DOHH2 (cell line): ENCODE data around the gene CD79A.

Experiments used
- EZH2phosphoT487 ChIP-seq: fragments of 200-600 bp; sonication (generic); IDR thresholded peaks from 2 replicates; pipeline ENCODE4 v1.6.1; 2017; ENCODE audit warnings: borderline replicate concordance, mild to moderate bottlenecking, antibody characterized with exemption, low read length, moderate library complexity, mixed read lengths
- TF ChIP-seq, protein P1 (sequence below): fragments of 200-600 bp; sonication (generic); IDR thresholded peaks from one replicate; pipeline ENCODE4 v1.5.1; 2014; ENCODE audit warnings: antibody characterized with exemption, mild to moderate bottlenecking, low read depth, low read length; ENCODE audit not compliant: poor library complexity, severe bottlenecking

DNA sequence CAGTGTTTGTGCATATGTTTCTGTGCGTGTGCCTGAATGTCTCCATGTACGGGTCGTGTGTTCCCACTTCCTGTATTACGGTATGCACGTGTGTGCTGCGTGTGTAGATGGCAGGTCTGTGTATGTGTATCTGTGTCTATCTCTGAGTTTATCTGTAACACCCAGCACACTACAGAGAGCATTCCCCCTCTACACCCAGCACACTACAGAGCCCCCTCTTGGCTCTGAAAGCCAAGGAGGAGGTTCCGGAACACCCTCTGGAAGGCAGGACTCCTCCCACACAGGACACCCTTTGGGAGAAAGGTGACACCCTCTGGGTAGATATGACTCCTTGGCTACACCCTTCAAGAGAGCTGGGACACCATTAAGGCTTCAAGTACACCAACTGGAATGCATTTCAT lies 53.2 kb downstream of the CD79A start:
- TF ChIP-seq, protein P1, sequence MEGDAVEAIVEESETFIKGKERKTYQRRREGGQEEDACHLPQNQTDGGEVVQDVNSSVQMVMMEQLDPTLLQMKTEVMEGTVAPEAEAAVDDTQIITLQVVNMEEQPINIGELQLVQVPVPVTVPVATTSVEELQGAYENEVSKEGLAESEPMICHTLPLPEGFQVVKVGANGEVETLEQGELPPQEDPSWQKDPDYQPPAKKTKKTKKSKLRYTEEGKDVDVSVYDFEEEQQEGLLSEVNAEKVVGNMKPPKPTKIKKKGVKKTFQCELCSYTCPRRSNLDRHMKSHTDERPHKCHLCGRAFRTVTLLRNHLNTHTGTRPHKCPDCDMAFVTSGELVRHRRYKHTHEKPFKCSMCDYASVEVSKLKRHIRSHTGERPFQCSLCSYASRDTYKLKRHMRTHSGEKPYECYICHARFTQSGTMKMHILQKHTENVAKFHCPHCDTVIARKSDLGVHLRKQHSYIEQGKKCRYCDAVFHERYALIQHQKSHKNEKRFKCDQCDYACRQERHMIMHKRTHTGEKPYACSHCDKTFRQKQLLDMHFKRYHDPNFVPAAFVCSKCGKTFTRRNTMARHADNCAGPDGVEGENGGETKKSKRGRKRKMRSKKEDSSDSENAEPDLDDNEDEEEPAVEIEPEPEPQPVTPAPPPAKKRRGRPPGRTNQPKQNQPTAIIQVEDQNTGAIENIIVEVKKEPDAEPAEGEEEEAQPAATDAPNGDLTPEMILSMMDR = no peak
- TF ChIP-seq EZH2phosphoT487 = no peak
